GM12865 (cell line): Measurements from ENCODE around the gene NEMF.
"Not testable (repeated sequence)": the region's sequence is repeated elsewhere in the genome, so short reads cannot be mapped to it uniquely, and the experiment has no call there.

Experiments used
- DNase-seq: peaks from one replicate; pipeline ENCODE4 v3.0.0; 2010; ENCODE audit warnings: low read depth
- H3K4me3 ChIP-seq: 2 replicates; pipeline ENCODE4 v1.5.1; 2011; ENCODE audit warnings: mild to moderate bottlenecking, low read depth, low read length, control low read depth
- CTCF ChIP-seq: IDR thresholded peaks from 2 replicates; pipeline ENCODE4 v1.5.1; 2011; ENCODE audit warnings: low read length, control low read depth, low read depth, inconsistent platforms; ENCODE audit not compliant: insufficient read depth; ENCODE audit errors: missing control alignments

The NEMF gene

GRCh38 chr14:49853158-49853477, 530 bp upstream of the NEMF start:
- H3K4me3 ChIP-seq, result peak overlapping the region; percentile 74
- no peak for DNase-seq
- no peak for TF ChIP-seq CTCF

- no peak for DNase-seq
- no peak for TF ChIP-seq CTCF
- H3K4me3 ChIP-seq, result peak overlapping the region; percentile 74
Measured at GRCh38 chr14:49851813-49852212, 775 bp downstream of the NEMF start.

- TF ChIP-seq CTCF, result no peak
- H3K4me3 ChIP-seq, result no peak overlapping the region
- DNase-seq, result no peak
Measured at GRCh38 chr14:49849213-49849847, 3.3 kb downstream of the NEMF start.

- TF ChIP-seq CTCF, result no peak
- no peak for DNase-seq
- H3K4me3 ChIP-seq, result no peak overlapping the region
Measured at GRCh38 chr14:49828640-49829039, 23.9 kb downstream of the NEMF start.

- TF ChIP-seq CTCF, result no peak
- no peak overlapping the region for H3K4me3 ChIP-seq
- no peak for DNase-seq
Measured at GRCh38 chr14:49820176-49820575, 32.4 kb downstream of the NEMF start.

GRCh38 chr14:49816844-49817243, 35.7 kb downstream of the NEMF start:
- H3K4me3 ChIP-seq, result no peak overlapping the region
- DNase-seq, result no peak
- TF ChIP-seq CTCF, result no peak

- not testable (repeated sequence) for H3K4me3 ChIP-seq, DNase-seq
Measured at GRCh38 chr14:49816118-49816517, 36.5 kb downstream of the NEMF start.
